ENCODE results near the gene SH3RF2.

DNA sequence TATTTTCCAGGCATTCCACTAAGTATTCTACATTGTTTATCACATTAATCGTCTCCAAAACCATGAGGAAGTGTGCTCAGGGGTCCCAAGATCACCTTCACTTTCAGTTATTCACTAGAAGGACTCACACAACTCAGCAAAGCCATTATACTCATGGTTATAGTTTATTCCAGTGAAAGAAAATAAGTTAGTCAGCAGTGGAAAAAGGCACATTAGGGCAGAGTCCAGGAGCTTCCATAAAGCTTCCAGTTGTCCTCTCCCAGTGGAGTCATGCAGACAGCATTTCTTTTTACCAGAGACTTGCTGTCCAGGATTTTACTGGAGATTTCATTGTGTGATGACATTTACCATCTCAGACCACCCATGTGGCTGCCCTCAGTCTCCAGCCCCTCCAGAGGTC lies 51.5 kb downstream of the SH3RF2 start:
- TF ChIP-seq GATA2 (IDR thresholded peaks at IDR 0.05; ENCODE audit: low read depth, low read length), result no peak
- no peak for TF ChIP-seq GATA3 (IDR thresholded peaks at IDR 0.05; ENCODE audit: low read depth, low read length)
